Neural progenitor cell (in vitro differentiated cells): ENCODE results near the gene SCN2B.

Source experiments
- EZH2 ChIP-seq: fragments of 200-600 bp; sonication (generic); IDR thresholded peaks from 2 replicates; pipeline ENCODE4 v1.6.1; 2017; ENCODE audit warnings: antibody characterized with exemption, mild to moderate bottlenecking, moderate library complexity
- EZH2phosphoT487 ChIP-seq: fragments of 200-600 bp; sonication (generic); IDR thresholded peaks from 2 replicates; pipeline ENCODE4 v1.6.1; 2017; ENCODE audit warnings: antibody characterized with exemption
- TF ChIP-seq, protein P1 (sequence below): fragments of 200-600 bp; sonication (generic); IDR thresholded peaks from 2 replicates; pipeline ENCODE4 v1.5.1; 2017; ENCODE audit warnings: antibody characterized with exemption, mild to moderate bottlenecking

- TF ChIP-seq, protein P1, sequence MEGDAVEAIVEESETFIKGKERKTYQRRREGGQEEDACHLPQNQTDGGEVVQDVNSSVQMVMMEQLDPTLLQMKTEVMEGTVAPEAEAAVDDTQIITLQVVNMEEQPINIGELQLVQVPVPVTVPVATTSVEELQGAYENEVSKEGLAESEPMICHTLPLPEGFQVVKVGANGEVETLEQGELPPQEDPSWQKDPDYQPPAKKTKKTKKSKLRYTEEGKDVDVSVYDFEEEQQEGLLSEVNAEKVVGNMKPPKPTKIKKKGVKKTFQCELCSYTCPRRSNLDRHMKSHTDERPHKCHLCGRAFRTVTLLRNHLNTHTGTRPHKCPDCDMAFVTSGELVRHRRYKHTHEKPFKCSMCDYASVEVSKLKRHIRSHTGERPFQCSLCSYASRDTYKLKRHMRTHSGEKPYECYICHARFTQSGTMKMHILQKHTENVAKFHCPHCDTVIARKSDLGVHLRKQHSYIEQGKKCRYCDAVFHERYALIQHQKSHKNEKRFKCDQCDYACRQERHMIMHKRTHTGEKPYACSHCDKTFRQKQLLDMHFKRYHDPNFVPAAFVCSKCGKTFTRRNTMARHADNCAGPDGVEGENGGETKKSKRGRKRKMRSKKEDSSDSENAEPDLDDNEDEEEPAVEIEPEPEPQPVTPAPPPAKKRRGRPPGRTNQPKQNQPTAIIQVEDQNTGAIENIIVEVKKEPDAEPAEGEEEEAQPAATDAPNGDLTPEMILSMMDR = no peak
- TF ChIP-seq EZH2 = no peak
- no peak for TF ChIP-seq EZH2phosphoT487
Measured at GRCh38 chr11:118219732-118220131, 43.3 kb upstream of the SCN2B start.
